ENCODE results near the gene DCDC2. TPM values are rescaled to one million over a fixed set of nuclear protein-coding genes. Genes with fewer than 3 reads are reported as not detected.
"Not testable (repeated sequence)": the region's sequence is repeated elsewhere in the genome, so short reads cannot be mapped to it uniquely, and the experiment has no call there.

DCDC2 gene
- total RNA-seq, 2 donors from 2014 or later = 0.34 to 2.5 TPM

DNA sequence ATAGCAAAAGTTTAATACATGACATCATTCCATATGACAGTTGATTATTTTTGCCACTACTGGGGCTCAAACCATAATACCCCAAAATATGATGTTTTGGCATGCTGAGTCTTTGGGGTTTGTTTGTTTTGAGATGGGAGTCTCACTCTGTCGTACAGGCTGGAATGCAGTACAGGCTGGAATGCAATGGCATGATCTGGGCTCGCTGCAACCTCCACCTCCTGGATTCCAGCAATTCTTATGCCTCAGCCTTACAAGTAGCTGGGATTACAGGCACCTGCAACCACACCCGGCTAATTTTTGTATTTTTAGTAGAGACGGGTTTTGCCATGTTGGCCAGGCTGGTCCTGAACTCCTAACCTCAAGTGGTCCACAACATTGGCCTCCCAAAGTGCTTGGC lies 43.6 kb upstream of the DCDC2 start:
- Histone ChIP-seq H3K27ac (no peak overlapping the region), H3K4me3 (no peak overlapping the region), H3K36me3 (no peaks in the 10 kb centered on the region), H3K27me3 (replicated peaks; ENCODE audit: insufficient read depth) (no peaks in the 10 kb centered on the region), H3K4me1 (replicated peaks) (no peaks in the 10 kb centered on the region), H3K9me3 (no peaks in the 10 kb centered on the region)
- intact Hi-C loops (cut with DNase I) = no loop called here
- DNase-seq (ENCODE audit: low spot score) = no peak
- WGBS = 69% methylated on average over 4 of the region's 4 CpGs
- TF ChIP-seq POLR2A (IDR thresholded peaks at IDR 0.05) (no peak), POLR2AphosphoS5 (IDR thresholded peaks at IDR 0.05) (no peak)
- TF ChIP-seq, protein P1, sequence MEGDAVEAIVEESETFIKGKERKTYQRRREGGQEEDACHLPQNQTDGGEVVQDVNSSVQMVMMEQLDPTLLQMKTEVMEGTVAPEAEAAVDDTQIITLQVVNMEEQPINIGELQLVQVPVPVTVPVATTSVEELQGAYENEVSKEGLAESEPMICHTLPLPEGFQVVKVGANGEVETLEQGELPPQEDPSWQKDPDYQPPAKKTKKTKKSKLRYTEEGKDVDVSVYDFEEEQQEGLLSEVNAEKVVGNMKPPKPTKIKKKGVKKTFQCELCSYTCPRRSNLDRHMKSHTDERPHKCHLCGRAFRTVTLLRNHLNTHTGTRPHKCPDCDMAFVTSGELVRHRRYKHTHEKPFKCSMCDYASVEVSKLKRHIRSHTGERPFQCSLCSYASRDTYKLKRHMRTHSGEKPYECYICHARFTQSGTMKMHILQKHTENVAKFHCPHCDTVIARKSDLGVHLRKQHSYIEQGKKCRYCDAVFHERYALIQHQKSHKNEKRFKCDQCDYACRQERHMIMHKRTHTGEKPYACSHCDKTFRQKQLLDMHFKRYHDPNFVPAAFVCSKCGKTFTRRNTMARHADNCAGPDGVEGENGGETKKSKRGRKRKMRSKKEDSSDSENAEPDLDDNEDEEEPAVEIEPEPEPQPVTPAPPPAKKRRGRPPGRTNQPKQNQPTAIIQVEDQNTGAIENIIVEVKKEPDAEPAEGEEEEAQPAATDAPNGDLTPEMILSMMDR (IDR thresholded peaks at IDR 0.05) = no peak

DNA sequence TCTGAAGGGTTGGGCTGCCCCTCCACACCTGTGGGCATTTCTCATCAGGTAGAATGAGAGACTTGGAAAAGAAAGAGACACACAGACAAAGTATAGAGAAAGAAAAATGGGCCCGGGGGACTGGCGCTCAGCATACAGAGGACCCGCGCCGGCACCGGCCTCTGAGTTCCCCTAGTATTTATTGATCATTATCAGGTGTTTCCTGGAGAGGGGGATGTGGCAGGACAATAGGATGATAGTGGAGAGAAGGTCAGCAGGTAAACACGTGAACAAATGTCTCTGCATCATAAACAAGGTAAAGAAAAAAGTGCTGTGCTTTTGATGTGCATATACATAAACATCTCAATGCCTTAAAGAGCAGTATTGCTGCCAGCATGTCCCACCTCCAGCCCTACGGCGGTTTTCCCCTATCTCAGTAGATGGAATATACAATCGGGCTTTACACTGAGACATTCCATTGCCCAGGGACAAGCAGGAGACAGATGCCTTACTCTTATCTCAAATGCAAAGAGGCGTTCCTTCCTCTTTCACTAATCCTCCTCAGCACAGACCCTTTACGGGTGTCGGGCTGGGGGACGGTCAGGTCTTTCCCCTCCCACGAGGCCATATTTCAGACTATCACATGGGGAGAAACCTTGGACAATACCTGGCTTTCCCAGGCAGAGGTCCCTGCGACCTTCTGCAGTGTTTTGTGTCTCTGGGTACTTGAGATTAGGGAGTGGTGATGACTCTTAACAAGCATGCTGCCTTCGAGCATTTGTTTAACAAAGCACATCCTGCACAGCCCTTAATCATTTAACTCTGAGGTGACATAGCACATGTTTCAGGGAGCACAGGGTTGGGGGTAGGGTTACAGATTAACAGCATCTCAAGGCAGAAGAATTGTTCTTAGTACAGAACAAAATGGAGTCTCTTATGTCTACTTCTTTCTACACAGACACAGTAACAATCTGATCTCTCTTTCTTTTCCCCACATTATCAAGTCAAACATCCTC lies 42.5 kb upstream of the DCDC2 start:
- H3K4me3 ChIP-seq; H3K9me3 ChIP-seq; intact Hi-C loops (cut with DNase I); H3K36me3 ChIP-seq; H3K27me3 ChIP-seq (replicated peaks; ENCODE audit: insufficient read depth); H3K27ac ChIP-seq; DNase-seq (ENCODE audit: low spot score); H3K4me1 ChIP-seq (replicated peaks): not testable (repeated sequence)
- WGBS = 17% methylated on average over 17 of the region's 17 CpGs

DNA sequence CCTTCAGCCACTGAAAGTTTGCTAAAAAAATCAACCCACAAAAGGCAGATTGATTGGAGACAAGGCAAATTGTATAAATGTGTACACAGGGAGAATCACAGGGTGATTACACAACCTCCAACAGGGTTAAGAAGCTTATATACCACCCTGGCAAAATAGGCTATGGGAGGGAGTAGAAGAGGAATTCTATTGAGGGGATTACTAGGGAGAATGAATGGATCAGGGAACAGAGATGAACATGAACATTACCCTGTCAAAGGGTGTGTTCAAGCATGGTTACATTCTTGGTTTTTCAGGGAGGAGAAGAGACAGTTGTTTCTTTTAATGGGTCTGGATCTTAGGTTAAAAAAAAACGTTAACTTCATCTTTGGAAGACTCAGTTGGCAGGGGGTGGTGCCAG lies 39.8 kb upstream of the DCDC2 start:
- intact Hi-C loops (cut with DNase I) = no loop called here

DNA sequence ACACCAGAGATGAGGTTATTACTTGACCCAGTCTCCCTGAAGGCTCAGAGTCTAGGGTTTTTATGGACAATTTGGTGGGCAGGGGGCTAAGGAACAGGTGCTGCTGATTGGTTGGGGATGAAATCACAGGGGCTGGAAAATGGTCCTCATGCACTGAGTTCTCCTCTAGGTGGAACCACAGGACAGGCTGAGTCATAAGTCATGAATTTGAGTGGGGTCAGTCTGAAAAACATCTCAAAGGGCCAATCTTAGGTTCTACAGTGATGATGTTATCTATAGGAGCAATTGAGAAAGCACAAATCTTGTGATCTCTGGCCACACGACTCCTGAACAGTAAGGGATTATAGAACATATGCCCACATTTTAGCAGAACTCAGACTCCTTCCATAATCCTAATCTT lies 39.0 kb upstream of the DCDC2 start:
- whole genome bisulfite sequencing = 86% methylated on average over 1 of the region's 1 CpG
- H3K27ac ChIP-seq = no peak overlapping the region
- H3K4me1 ChIP-seq (replicated peaks) = no peaks in the 10 kb centered on the region
- H3K36me3 ChIP-seq = no peaks in the 10 kb centered on the region
- intact Hi-C loops (cut with DNase I) = no loop called here
- no peaks in the 10 kb centered on the region for H3K27me3 ChIP-seq (replicated peaks; ENCODE audit: insufficient read depth)
- no peaks in the 10 kb centered on the region for H3K9me3 ChIP-seq
- H3K4me3 ChIP-seq = no peak overlapping the region
- DNase-seq (ENCODE audit: low spot score) = no peak
- TF ChIP-seq, protein P1 (IDR thresholded peaks at IDR 0.05) = no peak
- no peak for TF ChIP-seq POLR2A (IDR thresholded peaks at IDR 0.05)
- no peak for TF ChIP-seq POLR2AphosphoS5 (IDR thresholded peaks at IDR 0.05)

More for the DNA sequence above, 39.8 kb upstream of the DCDC2 start:
- H3K27ac ChIP-seq = no peak overlapping the region
- no peak overlapping the region for H3K4me3 ChIP-seq
- WGBS = 74% methylated on average over 1 of the region's 1 CpG
- TF ChIP-seq POLR2AphosphoS5 (IDR thresholded peaks at IDR 0.05) = no peak
- DNase-seq (ENCODE audit: low spot score) = no peak
- no peaks in the 10 kb centered on the region for H3K9me3 ChIP-seq
- H3K27me3 ChIP-seq (replicated peaks; ENCODE audit: insufficient read depth) = no peaks in the 10 kb centered on the region
- H3K36me3 ChIP-seq = no peaks in the 10 kb centered on the region
- H3K4me1 ChIP-seq (replicated peaks) = no peaks in the 10 kb centered on the region

DNA sequence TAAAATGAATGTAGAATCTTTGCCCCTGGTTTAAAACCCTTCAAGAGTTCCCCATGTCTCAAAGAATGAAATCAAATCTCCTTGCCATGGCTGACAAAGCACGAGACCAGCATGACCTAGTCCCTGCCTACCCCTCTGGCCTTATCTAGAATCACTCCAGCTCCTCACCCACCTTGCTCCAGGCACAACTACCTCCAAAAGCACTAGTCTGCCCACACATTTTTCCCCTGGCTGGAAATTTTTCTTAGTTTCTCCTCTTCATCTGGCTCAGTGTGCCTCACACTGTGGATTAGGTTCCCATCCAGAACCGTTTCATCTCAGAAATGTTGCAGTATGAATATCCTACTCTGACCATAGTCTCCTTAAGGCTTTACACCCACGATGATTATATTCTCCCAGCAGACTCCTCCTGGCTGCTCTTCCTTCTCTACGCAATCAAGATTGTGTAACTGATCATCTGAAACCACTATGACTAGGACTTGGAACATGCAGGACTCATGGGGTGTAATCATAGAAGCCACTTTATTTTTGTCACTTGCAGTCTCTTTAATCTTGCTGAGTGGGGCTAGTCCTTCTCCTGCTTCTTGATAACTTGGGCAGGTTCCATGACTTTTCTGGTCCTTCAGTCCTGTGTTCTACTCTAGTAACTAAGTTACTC lies 37.0 kb upstream of the DCDC2 start:
- no peaks in the 10 kb centered on the region for H3K9me3 ChIP-seq
- WGBS = 91% methylated on average over 4 of the region's 4 CpGs
- no peak for TF ChIP-seq POLR2A (IDR thresholded peaks at IDR 0.05)
- TF ChIP-seq POLR2AphosphoS5 (IDR thresholded peaks at IDR 0.05) = no peak
- TF ChIP-seq, protein P1 (IDR thresholded peaks at IDR 0.05) = no peak
- H3K4me3 ChIP-seq = no peak overlapping the region
- H3K4me1 ChIP-seq (replicated peaks) = no peaks in the 10 kb centered on the region
- no peaks in the 10 kb centered on the region for H3K36me3 ChIP-seq
- intact Hi-C loops (cut with DNase I) = no loop called here
- no peaks in the 10 kb centered on the region for H3K27me3 ChIP-seq (replicated peaks; ENCODE audit: insufficient read depth)
- H3K27ac ChIP-seq = no peak overlapping the region
- DNase-seq (ENCODE audit: low spot score) = no peak
